KMS-11 (cell line): ENCODE measurements around the gene CD9.

Experiments used
- H2AFZ ChIP-seq: fragments of 200-600 bp; sonication (generic); 2 replicates; pipeline ENCODE4 v1.6.1; 2016; ENCODE audit warnings: antibody characterized with exemption, mixed run types, low read depth
- H3K27ac ChIP-seq: fragments of 200-600 bp; sonication (generic); 2 replicates; pipeline ENCODE4 v1.6.1; 2016; ENCODE audit warnings: mild to moderate bottlenecking, mixed run types
- H3K27me3 ChIP-seq: fragments of 200-600 bp; sonication (generic); 2 replicates; pipeline ENCODE4 v1.6.1; 2017; ENCODE audit warnings: mild to moderate bottlenecking, low read depth, mixed run types, moderate library complexity; ENCODE audit not compliant: insufficient read depth
- H3K36me3 ChIP-seq: fragments of 200-600 bp; sonication (generic); 2 replicates; pipeline ENCODE4 v1.6.1; 2017; ENCODE audit warnings: mild to moderate bottlenecking, mixed run types; ENCODE audit not compliant: insufficient read depth
- H3K4me1 ChIP-seq: fragments of 200-600 bp; sonication (generic); 2 replicates; pipeline ENCODE4 v1.6.1; 2016; ENCODE audit warnings: mild to moderate bottlenecking, low read depth, mixed run types; ENCODE audit not compliant: poor library complexity, severe bottlenecking
- H3K4me2 ChIP-seq: fragments of 200-600 bp; sonication (generic); 2 replicates; pipeline ENCODE4 v1.7.0; 2016; ENCODE audit warnings: mild to moderate bottlenecking, mixed run types
- H3K4me3 ChIP-seq: fragments of 200-600 bp; sonication (generic); IDR thresholded peaks from 2 replicates; pipeline ENCODE4 v1.6.1; 2017; ENCODE audit warnings: low read depth, low read length, mixed read lengths; ENCODE audit not compliant: insufficient read depth
- H3K79me2 ChIP-seq: fragments of 200-600 bp; sonication (generic); 2 replicates; pipeline ENCODE4 v1.6.1; 2016; ENCODE audit warnings: low read depth, mixed run types; ENCODE audit not compliant: insufficient read depth
- H3K9ac ChIP-seq: fragments of 200-600 bp; sonication (generic); 2 replicates; pipeline ENCODE4 v1.6.1; 2016; ENCODE audit warnings: mild to moderate bottlenecking, mixed run types
- H4K20me1 ChIP-seq: fragments of 200-600 bp; sonication (generic); 2 replicates; pipeline ENCODE4 v1.6.1; 2016; ENCODE audit warnings: mild to moderate bottlenecking, mixed run types; ENCODE audit not compliant: insufficient read depth
- CTCF ChIP-seq: fragments of 200-600 bp; sonication (generic); conservative IDR thresholded peaks from 2 replicates; pipeline ENCODE4 v1.6.1; 2017; ENCODE audit warnings: low read depth, mild to moderate bottlenecking, antibody characterized with exemption, low read length, moderate library complexity, mixed read lengths

The CD9 gene

DNA sequence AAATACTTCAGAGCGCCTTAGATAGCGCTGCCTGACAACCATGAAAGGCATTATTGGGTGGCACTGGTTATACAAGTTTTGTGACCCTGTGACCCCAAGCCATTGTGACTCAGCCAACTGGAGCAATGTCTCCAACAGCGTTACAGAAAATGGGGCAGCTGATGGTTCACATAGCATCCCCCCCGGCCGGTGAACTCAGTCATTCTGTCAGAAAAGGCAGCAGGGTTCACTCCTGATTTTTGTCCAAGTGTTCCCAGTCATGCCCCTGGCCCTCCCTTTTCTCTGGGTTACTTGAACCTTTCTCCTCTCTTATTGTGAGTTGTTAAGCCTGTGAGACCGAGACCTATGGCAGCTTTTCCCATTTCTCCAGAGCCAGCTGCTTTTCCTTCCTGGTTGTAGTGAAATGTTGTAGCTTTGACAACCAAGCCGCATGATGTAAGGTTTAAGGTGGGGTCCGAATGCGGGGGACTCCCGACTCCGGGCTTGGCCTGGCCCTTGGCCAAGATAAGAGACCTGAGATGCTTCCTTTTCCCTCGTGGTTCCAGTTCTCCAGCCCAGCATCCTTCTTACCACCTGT is 22.0 kb downstream of the CD9 start:
- Histone ChIP-seq H4K20me1 (no peaks in the 10 kb centered on the region), H3K27ac (no peak overlapping the region), H3K4me1 (peaks cover 12% of the 10 kb centered on the region), H3K27me3 (no peaks in the 10 kb centered on the region), H2AFZ (no peak overlapping the region), H3K9ac (no peak overlapping the region), H3K79me2 (no peaks in the 10 kb centered on the region), H3K4me2 (no peak overlapping the region), H3K36me3 (no peaks in the 10 kb centered on the region), H3K4me3 (no peak overlapping the region)
- TF ChIP-seq CTCF: no peak

- Histone ChIP-seq H3K4me2 (no peak overlapping the region), H3K4me1 (peaks cover 2% of the 10 kb centered on the region), H3K27ac (no peak overlapping the region), H3K27me3 (no peaks in the 10 kb centered on the region), H3K79me2 (no peaks in the 10 kb centered on the region), H3K9ac (no peak overlapping the region), H4K20me1 (no peaks in the 10 kb centered on the region), H2AFZ (no peak overlapping the region), H3K36me3 (no peaks in the 10 kb centered on the region), H3K4me3 (no peak overlapping the region)
- TF ChIP-seq CTCF: no peak
These were observed 23.3 kb downstream of the CD9 start for GRCh38 chr12:6223545-6223944.

DNA sequence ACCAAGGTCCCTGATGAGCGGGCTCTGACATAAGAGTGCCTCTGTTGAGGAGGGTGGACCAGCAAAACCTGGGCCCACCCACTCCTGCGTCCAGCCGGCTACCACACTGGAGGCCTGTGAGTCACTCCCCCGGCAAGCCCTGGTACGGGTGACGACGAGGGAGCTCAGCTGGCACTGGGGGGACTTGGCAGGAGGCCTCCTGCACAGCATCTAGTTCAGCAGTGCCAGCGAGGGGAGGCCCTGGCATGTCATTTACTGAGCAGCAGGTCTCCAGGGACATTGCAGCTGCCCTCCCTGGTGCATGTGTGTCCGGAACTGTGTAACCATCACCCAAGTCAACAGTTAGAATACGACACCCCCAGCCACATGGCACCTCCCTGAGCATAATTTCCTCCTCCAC is 24.4 kb downstream of the CD9 start:
- Histone ChIP-seq H3K4me1 (peaks cover 2% of the 10 kb centered on the region), H3K27ac (no peak overlapping the region), H3K79me2 (no peaks in the 10 kb centered on the region)

DNA sequence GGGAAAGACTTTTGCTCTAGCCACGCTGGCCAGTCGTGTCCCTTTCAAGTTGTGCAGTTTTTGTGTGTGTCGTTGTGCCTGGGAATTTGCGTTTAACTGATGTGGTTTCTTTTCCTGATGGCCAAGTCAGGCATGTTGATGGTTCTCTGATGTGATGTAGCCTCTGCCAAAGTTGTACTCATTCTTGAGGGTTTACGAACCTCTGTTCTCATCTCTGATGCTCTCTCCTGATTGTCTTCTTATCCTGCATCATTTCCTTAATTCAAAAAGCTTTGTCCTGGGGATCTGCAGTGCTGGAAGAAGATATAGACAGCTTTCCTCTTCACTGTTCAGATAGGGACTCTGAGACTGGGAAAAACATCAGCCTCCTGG is 25.4 kb downstream of the CD9 start:
- TF ChIP-seq CTCF: no peak
- H3K27ac ChIP-seq: no peak overlapping the region
- no peak overlapping the region for H3K9ac ChIP-seq
- no peak overlapping the region for H3K4me3 ChIP-seq
- no peak overlapping the region for H3K4me2 ChIP-seq
- H3K79me2 ChIP-seq: no peaks in the 10 kb centered on the region
- H3K4me1 ChIP-seq: peaks cover 13% of the 10 kb centered on the region
- no peaks in the 10 kb centered on the region for H3K27me3 ChIP-seq
- H3K36me3 ChIP-seq: no peaks in the 10 kb centered on the region
- no peak overlapping the region for H2AFZ ChIP-seq
- H4K20me1 ChIP-seq: no peaks in the 10 kb centered on the region

More for the DNA sequence above, 24.4 kb downstream of the CD9 start:
- Histone ChIP-seq H3K27me3 (no peaks in the 10 kb centered on the region), H3K4me2 (no peak overlapping the region), H4K20me1 (no peaks in the 10 kb centered on the region), H3K9ac (no peak overlapping the region), H3K36me3 (no peaks in the 10 kb centered on the region), H2AFZ (no peak overlapping the region), H3K4me3 (no peak overlapping the region)
- TF ChIP-seq CTCF: no peak
